HCT116 (cell line): ENCODE measurements around the gene CRELD2.

Source experiments
- CTCF ChIP-seq, 3 experiments: fragments of 200-600 bp in 1 of 3; sonication (generic) in 1 of 3; IDR thresholded peaks in 2 of 3; conservative IDR thresholded peaks in 1 of 3; 2 replicates each; pipeline ENCODE4 v1.5.1; 2012 to 2017; ENCODE audit warnings: low read depth in 2 of 3, low read length in 2 of 3, antibody characterized with exemption in 1 of 3, borderline replicate concordance in 1 of 3, control low read depth in 1 of 3, mild to moderate bottlenecking in 1 of 3, mixed read lengths in 1 of 3, mixed run types in 1 of 3, moderate library complexity in 1 of 3; ENCODE audit not compliant: insufficient read depth in 1 of 3
- EGR1 ChIP-seq: IDR thresholded peaks from 2 replicates; pipeline ENCODE4 v1.6.1; 2012; ENCODE audit warnings: low read depth
- POLR2A ChIP-seq: IDR thresholded peaks from 2 replicates; pipeline ENCODE4 v1.7.0; 2011; ENCODE audit warnings: borderline replicate concordance; ENCODE audit not compliant: insufficient read depth, insufficient read length; ENCODE audit errors: extremely low read depth
- SIN3A ChIP-seq: IDR thresholded peaks from 2 replicates; pipeline ENCODE4 v1.6.1; 2012; ENCODE audit warnings: low read depth
- ZNF274 ChIP-seq: fragments of 200-500 bp; sonication (Bioruptor generic); IDR thresholded peaks from 2 replicates; pipeline ENCODE4 v1.6.1; 2014; ENCODE audit warnings: mild to moderate bottlenecking, low read depth, low read length, inconsistent platforms
- TF ChIP-seq, protein P1 (sequence below): IDR thresholded peaks from 2 replicates; pipeline ENCODE4 v1.6.1; 2012; ENCODE audit warnings: low read depth
- TF ChIP-seq, protein P2 (sequence below): IDR thresholded peaks from 2 replicates; pipeline ENCODE4 v1.6.1; 2012

- no peak for TF ChIP-seq EGR1
- TF ChIP-seq POLR2A, result no peak
- TF ChIP-seq, protein P1, sequence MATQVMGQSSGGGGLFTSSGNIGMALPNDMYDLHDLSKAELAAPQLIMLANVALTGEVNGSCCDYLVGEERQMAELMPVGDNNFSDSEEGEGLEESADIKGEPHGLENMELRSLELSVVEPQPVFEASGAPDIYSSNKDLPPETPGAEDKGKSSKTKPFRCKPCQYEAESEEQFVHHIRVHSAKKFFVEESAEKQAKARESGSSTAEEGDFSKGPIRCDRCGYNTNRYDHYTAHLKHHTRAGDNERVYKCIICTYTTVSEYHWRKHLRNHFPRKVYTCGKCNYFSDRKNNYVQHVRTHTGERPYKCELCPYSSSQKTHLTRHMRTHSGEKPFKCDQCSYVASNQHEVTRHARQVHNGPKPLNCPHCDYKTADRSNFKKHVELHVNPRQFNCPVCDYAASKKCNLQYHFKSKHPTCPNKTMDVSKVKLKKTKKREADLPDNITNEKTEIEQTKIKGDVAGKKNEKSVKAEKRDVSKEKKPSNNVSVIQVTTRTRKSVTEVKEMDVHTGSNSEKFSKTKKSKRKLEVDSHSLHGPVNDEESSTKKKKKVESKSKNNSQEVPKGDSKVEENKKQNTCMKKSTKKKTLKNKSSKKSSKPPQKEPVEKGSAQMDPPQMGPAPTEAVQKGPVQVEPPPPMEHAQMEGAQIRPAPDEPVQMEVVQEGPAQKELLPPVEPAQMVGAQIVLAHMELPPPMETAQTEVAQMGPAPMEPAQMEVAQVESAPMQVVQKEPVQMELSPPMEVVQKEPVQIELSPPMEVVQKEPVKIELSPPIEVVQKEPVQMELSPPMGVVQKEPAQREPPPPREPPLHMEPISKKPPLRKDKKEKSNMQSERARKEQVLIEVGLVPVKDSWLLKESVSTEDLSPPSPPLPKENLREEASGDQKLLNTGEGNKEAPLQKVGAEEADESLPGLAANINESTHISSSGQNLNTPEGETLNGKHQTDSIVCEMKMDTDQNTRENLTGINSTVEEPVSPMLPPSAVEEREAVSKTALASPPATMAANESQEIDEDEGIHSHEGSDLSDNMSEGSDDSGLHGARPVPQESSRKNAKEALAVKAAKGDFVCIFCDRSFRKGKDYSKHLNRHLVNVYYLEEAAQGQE, result no peak
- no peak for TF ChIP-seq SIN3A
- no peak for TF ChIP-seq ZNF274
- TF ChIP-seq, protein P2, sequence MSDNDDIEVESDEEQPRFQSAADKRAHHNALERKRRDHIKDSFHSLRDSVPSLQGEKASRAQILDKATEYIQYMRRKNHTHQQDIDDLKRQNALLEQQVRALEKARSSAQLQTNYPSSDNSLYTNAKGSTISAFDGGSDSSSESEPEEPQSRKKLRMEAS, result no peak
- TF ChIP-seq CTCF (IDR thresholded peaks at IDR 0.05 in 2 of 3, conservative IDR thresholded peaks at IDR 0.05 in 1 of 3; ENCODE audit: borderline replicate concordance in 1 of 3, insufficient read depth in 1 of 3, low read depth in 2 of 3, low read length in 2 of 3), result no peak
Observed at GRCh38 chr22:49913446-49913845, 5.0 kb upstream of the CRELD2 start.
